ENCODE results near the gene TUBGCP2.

TUBGCP2 gene

GRCh38 chr10:133315847-133316246, 7.2 kb upstream of the TUBGCP2 start:
- TF ChIP-seq REST (IDR thresholded peaks at IDR 0.05; ENCODE audit: insufficient read depth in 1 of 2, low read depth in 2 of 2, low read length in 2 of 2) (no peak), FOXP2 (optimal IDR thresholded peaks at IDR 0.05; ENCODE audit: borderline replicate concordance, extremely low read depth, extremely low read length, insufficient read depth) (no peak), SIN3A (IDR thresholded peaks at IDR 0.05; ENCODE audit: borderline replicate concordance, insufficient read depth, low read length) (no peak), POLR2AphosphoS5 (IDR thresholded peaks at IDR 0.05; ENCODE audit: low read depth, low read length) (no peak), TAF1 (IDR thresholded peaks at IDR 0.05; ENCODE audit: borderline replicate concordance, insufficient read depth, low read length) (no peak)

- TF ChIP-seq POLR2AphosphoS5 (IDR thresholded peaks at IDR 0.05; ENCODE audit: low read depth, low read length) (no peak), REST (IDR thresholded peaks at IDR 0.05; ENCODE audit: insufficient read depth in 1 of 2, low read depth in 2 of 2, low read length in 2 of 2) (no peak), FOXP2 (optimal IDR thresholded peaks at IDR 0.05; ENCODE audit: borderline replicate concordance, extremely low read depth, extremely low read length, insufficient read depth) (no peak), SIN3A (IDR thresholded peaks at IDR 0.05; ENCODE audit: borderline replicate concordance, insufficient read depth, low read length) (no peak), TAF1 (IDR thresholded peaks at IDR 0.05; ENCODE audit: borderline replicate concordance, insufficient read depth, low read length) (no peak)
Observed at GRCh38 chr10:133314911-133315310, 6.2 kb upstream of the TUBGCP2 start.

GRCh38 chr10:133313192-133313591, 4.5 kb upstream of the TUBGCP2 start:
- TF ChIP-seq FOXP2 (optimal IDR thresholded peaks at IDR 0.05; ENCODE audit: borderline replicate concordance, extremely low read depth, extremely low read length, insufficient read depth): no peak
- TF ChIP-seq REST (IDR thresholded peaks at IDR 0.05; ENCODE audit: insufficient read depth in 1 of 2, low read depth in 2 of 2, low read length in 2 of 2): no peak
- no peak for TF ChIP-seq SIN3A (IDR thresholded peaks at IDR 0.05; ENCODE audit: borderline replicate concordance, insufficient read depth, low read length)
- no peak for TF ChIP-seq TAF1 (IDR thresholded peaks at IDR 0.05; ENCODE audit: borderline replicate concordance, insufficient read depth, low read length)
- TF ChIP-seq POLR2AphosphoS5 (IDR thresholded peaks at IDR 0.05; ENCODE audit: low read depth, low read length): no peak

- no peak for TF ChIP-seq SIN3A (IDR thresholded peaks at IDR 0.05; ENCODE audit: borderline replicate concordance, insufficient read depth, low read length)
- TF ChIP-seq TAF1 (IDR thresholded peaks at IDR 0.05; ENCODE audit: borderline replicate concordance, insufficient read depth, low read length): no peak
- TF ChIP-seq POLR2AphosphoS5 (IDR thresholded peaks at IDR 0.05; ENCODE audit: low read depth, low read length): no peak
- TF ChIP-seq REST (IDR thresholded peaks at IDR 0.05; ENCODE audit: insufficient read depth in 1 of 2, low read depth in 2 of 2, low read length in 2 of 2): no peak
- no peak for TF ChIP-seq FOXP2 (optimal IDR thresholded peaks at IDR 0.05; ENCODE audit: borderline replicate concordance, extremely low read depth, extremely low read length, insufficient read depth)
Observed at GRCh38 chr10:133312769-133313145, 4.1 kb upstream of the TUBGCP2 start.
